ENCODE results near the gene FBH1.
"Not testable (repeated sequence)": the region's sequence is repeated elsewhere in the genome, so short reads cannot be mapped to it uniquely, and the experiment has no call there.

The FBH1 gene

GRCh38 chr10:5889624-5890451, at the start of gene FBH1, which contains the start of gene ANKRD16:
TSS of gene FBH1 (plus strand) at chr10:5890243. CDS start at chr10:5890346, 103 bp downstream.
TSS of gene ANKRD16 (minus strand) at chr10:5889893. CDS start at chr10:5889354, 539 bp downstream.
- DNase-seq, result peak; percentile 96

GRCh38 chr10:5840314-5841307, 49.4 kb upstream of the FBH1 start:
- no peak for DNase-seq

GRCh38 chr10:5841965-5842364, 48.1 kb upstream of the FBH1 start:
- no peak for DNase-seq

- DNase-seq, result no peak
These were observed 46.2 kb upstream of the FBH1 start for GRCh38 chr10:5843686-5844344.

- DNase-seq, result no peak
These were observed 45.5 kb upstream of the FBH1 start for GRCh38 chr10:5844345-5845055.

- DNase-seq, result not testable (repeated sequence)
These were observed 43.4 kb upstream of the FBH1 start for GRCh38 chr10:5846667-5847066.

- no peak for DNase-seq
These were observed 35.9 kb upstream of the FBH1 start for GRCh38 chr10:5854131-5854475.

- DNase-seq, result no peak
These were observed 33.9 kb upstream of the FBH1 start for GRCh38 chr10:5855979-5856700.

- no peak for DNase-seq
These were observed 33.4 kb upstream of the FBH1 start for GRCh38 chr10:5856701-5857004.

GRCh38 chr10:5858811-5859210, 31.2 kb upstream of the FBH1 start:
- no peak for DNase-seq

- no peak for DNase-seq
These were observed 30.0 kb upstream of the FBH1 start for GRCh38 chr10:5860066-5860465.

- no peak for DNase-seq
These were observed 27.6 kb upstream of the FBH1 start for GRCh38 chr10:5862360-5862961.

GRCh38 chr10:5862981-5863685, 26.9 kb upstream of the FBH1 start:
- DNase-seq, result not testable (repeated sequence)

- not testable (repeated sequence) for DNase-seq
These were observed 23.5 kb upstream of the FBH1 start for GRCh38 chr10:5866451-5867081.

- not testable (repeated sequence) for DNase-seq
These were observed 22.9 kb upstream of the FBH1 start for GRCh38 chr10:5867091-5867615.

- DNase-seq, result not testable (repeated sequence)
These were observed 21.7 kb upstream of the FBH1 start for GRCh38 chr10:5868383-5868782.

GRCh38 chr10:5869156-5869555, 20.9 kb upstream of the FBH1 start:
- no peak for DNase-seq

GRCh38 chr10:5871596-5871995, 18.4 kb upstream of the FBH1 start:
- no peak for DNase-seq

GRCh38 chr10:5873515-5873995, 16.5 kb upstream of the FBH1 start:
- peak; percentile 58 for DNase-seq

All from activated CD4-positive, alpha-beta T cell treated with anti-CD3 and anti-CD28 coated beads, Interleukin-2, amount 50 U/mL, for 1 hour (primary cell).